ENCODE data around the gene TMEM120A. TPM values are rescaled to one million over a fixed set of nuclear protein-coding genes. Genes with fewer than 3 reads are reported as not detected.

The TMEM120A gene
- total RNA-seq, 2 experiments from 2014 or later: 17.0 to 22.4 TPM

GRCh38 chr7:75985009-75985517 lies 9.3 kb downstream of the TMEM120A start:
- H3K4me1 Mint-ChIP-seq (ENCODE audit: low read depth): peaks cover 9% of the 10 kb centered on the region
- H3K27ac Mint-ChIP-seq: no peak overlapping the region
- intact Hi-C loops (cut with micrococcal nuclease): no loop called here
- H3K9me3 Mint-ChIP-seq: no peaks in the 10 kb centered on the region
- H3K27me3 Mint-ChIP-seq (ENCODE audit: low read depth): no peaks in the 10 kb centered on the region
- no peak for DNase-seq
- peaks cover 5% of the 10 kb centered on the region for H3K36me3 Mint-ChIP-seq (ENCODE audit: low read depth)
- CTCF ChIA-PET: no interaction called here
- H3K4me3 Mint-ChIP-seq: no peak overlapping the region

- CTCF ChIA-PET: no interaction called here
- no peak overlapping the region for H3K27ac Mint-ChIP-seq
- H3K4me3 Mint-ChIP-seq: no peak overlapping the region
- intact Hi-C loops (cut with micrococcal nuclease): no loop called here
- H3K4me1 Mint-ChIP-seq (ENCODE audit: low read depth): peaks cover 2% of the 10 kb centered on the region
- no peak for DNase-seq
- peaks cover 6% of the 10 kb centered on the region for H3K36me3 Mint-ChIP-seq (ENCODE audit: low read depth)
- no peaks in the 10 kb centered on the region for H3K9me3 Mint-ChIP-seq
- no peaks in the 10 kb centered on the region for H3K27me3 Mint-ChIP-seq (ENCODE audit: low read depth)
These were observed 10.0 kb downstream of the TMEM120A start for GRCh38 chr7:75984130-75985008.

GRCh38 chr7:75983471-75984129 lies 10.8 kb downstream of the TMEM120A start:
- intact Hi-C loops (cut with micrococcal nuclease): no loop called here
- DNase-seq: no peak
- H3K27me3 Mint-ChIP-seq (ENCODE audit: low read depth): no peaks in the 10 kb centered on the region
- no peak overlapping the region for H3K27ac Mint-ChIP-seq
- H3K36me3 Mint-ChIP-seq (ENCODE audit: low read depth): peaks cover 6% of the 10 kb centered on the region
- CTCF ChIA-PET: no interaction called here
- no peaks in the 10 kb centered on the region for H3K9me3 Mint-ChIP-seq
- H3K4me1 Mint-ChIP-seq (ENCODE audit: low read depth): peaks cover 1% of the 10 kb centered on the region
- no peak overlapping the region for H3K4me3 Mint-ChIP-seq

GRCh38 chr7:75982306-75983064 lies 11.9 kb downstream of the TMEM120A start:
- no peak for DNase-seq
- Mint-ChIP-seq H3K27ac (no peak overlapping the region), H3K4me3 (no peak overlapping the region), H3K27me3 (ENCODE audit: low read depth) (no peaks in the 10 kb centered on the region), H3K36me3 (ENCODE audit: low read depth) (peaks cover 6% of the 10 kb centered on the region), H3K9me3 (no peaks in the 10 kb centered on the region), H3K4me1 (ENCODE audit: low read depth) (no peaks in the 10 kb centered on the region)
- CTCF ChIA-PET: no interaction called here
- intact Hi-C loops (cut with micrococcal nuclease): no loop called here

- intact Hi-C loops (cut with micrococcal nuclease): no loop called here
- no peak for DNase-seq
- Mint-ChIP-seq H3K36me3 (ENCODE audit: low read depth) (peaks cover 3% of the 10 kb centered on the region), H3K27ac (no peak overlapping the region), H3K4me3 (no peak overlapping the region), H3K4me1 (ENCODE audit: low read depth) (no peaks in the 10 kb centered on the region), H3K9me3 (no peaks in the 10 kb centered on the region), H3K27me3 (ENCODE audit: low read depth) (no peaks in the 10 kb centered on the region)
- CTCF ChIA-PET: no interaction called here
These were observed 12.7 kb downstream of the TMEM120A start for GRCh38 chr7:75981453-75982305.

GRCh38 chr7:75981203-75981452 lies 13.3 kb downstream of the TMEM120A start:
- no peaks in the 10 kb centered on the region for H3K27me3 Mint-ChIP-seq (ENCODE audit: low read depth)

GRCh38 chr7:75980430-75981202 lies 13.8 kb downstream of the TMEM120A start:
- no peak overlapping the region for H3K27ac Mint-ChIP-seq
- CTCF ChIA-PET: no interaction called here
- intact Hi-C loops (cut with micrococcal nuclease): no loop called here

More at GRCh38 chr7:75981203-75981452, 13.3 kb downstream of the TMEM120A start:
- H3K4me3 Mint-ChIP-seq: no peak overlapping the region
- no peak for DNase-seq
- H3K4me1 Mint-ChIP-seq (ENCODE audit: low read depth): no peaks in the 10 kb centered on the region
- CTCF ChIA-PET: no interaction called here
- no peak overlapping the region for H3K27ac Mint-ChIP-seq
- intact Hi-C loops (cut with micrococcal nuclease): no loop called here
- H3K36me3 Mint-ChIP-seq (ENCODE audit: low read depth): peaks cover 3% of the 10 kb centered on the region
- no peaks in the 10 kb centered on the region for H3K9me3 Mint-ChIP-seq

GRCh38 chr7:75979759-75980429 lies 14.5 kb downstream of the TMEM120A start:
- Mint-ChIP-seq H3K27ac (no peak overlapping the region), H3K4me3 (no peak overlapping the region), H3K27me3 (ENCODE audit: low read depth) (no peaks in the 10 kb centered on the region), H3K4me1 (ENCODE audit: low read depth) (no peaks in the 10 kb centered on the region), H3K9me3 (no peaks in the 10 kb centered on the region), H3K36me3 (ENCODE audit: low read depth) (peaks cover 3% of the 10 kb centered on the region)
- intact Hi-C loops (cut with micrococcal nuclease): no loop called here
- CTCF ChIA-PET: no interaction called here
- DNase-seq: no peak

More at GRCh38 chr7:75980430-75981202, 13.8 kb downstream of the TMEM120A start:
- H3K27me3 Mint-ChIP-seq (ENCODE audit: low read depth): no peaks in the 10 kb centered on the region
- H3K36me3 Mint-ChIP-seq (ENCODE audit: low read depth): peaks cover 3% of the 10 kb centered on the region
- H3K4me3 Mint-ChIP-seq: no peak overlapping the region
- H3K4me1 Mint-ChIP-seq (ENCODE audit: low read depth): no peaks in the 10 kb centered on the region
- no peak for DNase-seq
- no peaks in the 10 kb centered on the region for H3K9me3 Mint-ChIP-seq

- DNase-seq: no peak
- no peaks in the 10 kb centered on the region for H3K9me3 Mint-ChIP-seq
These were observed 16.7 kb downstream of the TMEM120A start for GRCh38 chr7:75977743-75978142.

GRCh38 chr7:75971961-75972763 lies 22.2 kb downstream of the TMEM120A start:
- intact Hi-C loops (cut with micrococcal nuclease): no loop called here
- Mint-ChIP-seq H3K36me3 (ENCODE audit: low read depth) (peaks cover 10% of the 10 kb centered on the region), H3K27me3 (ENCODE audit: low read depth) (no peaks in the 10 kb centered on the region), H3K27ac (no peak overlapping the region), H3K4me3 (no peak overlapping the region), H3K9me3 (no peaks in the 10 kb centered on the region), H3K4me1 (ENCODE audit: low read depth) (no peaks in the 10 kb centered on the region)
- no peak for DNase-seq
- CTCF ChIA-PET: interaction anchor here (0.5 kb wide), 1 partner anchor 23 kb away, joined by 3 read pairs; no protein-coding TSS in a partner anchor

More at GRCh38 chr7:75977743-75978142, 16.7 kb downstream of the TMEM120A start:
- CTCF ChIA-PET: interaction anchor here (0.5 kb wide), 1 partner anchor 42 kb away, joined by 4 read pairs; no protein-coding TSS in a partner anchor
- intact Hi-C loops (cut with micrococcal nuclease): no loop called here
- H3K36me3 Mint-ChIP-seq (ENCODE audit: low read depth): peaks cover 7% of the 10 kb centered on the region
- H3K27me3 Mint-ChIP-seq (ENCODE audit: low read depth): no peaks in the 10 kb centered on the region
- no peaks in the 10 kb centered on the region for H3K4me1 Mint-ChIP-seq (ENCODE audit: low read depth)
- H3K27ac Mint-ChIP-seq: no peak overlapping the region
- no peak overlapping the region for H3K4me3 Mint-ChIP-seq

All from activated naive CD4-positive, alpha-beta T cell treated with anti-CD3 and anti-CD28 coated beads for 36 hours (primary cell).